Smooth muscle cell (in vitro differentiated cells): Measurements from ENCODE around the gene HECW1. TPM values are rescaled to one million over a fixed set of nuclear protein-coding genes. Genes with fewer than 3 reads are reported as not detected.

Experiments
- DNase-seq: peaks from one replicate; lab custom pipeline; 2025; ENCODE audit not compliant: unreplicated experiment; lab: John Stamatoyannopoulos, UW
- H2AFZ ChIP-seq: fragments of 200-600 bp; sonication (generic); 2 replicates; pipeline ENCODE4 v1.6.0; 2016; ENCODE audit warnings: antibody characterized with exemption, low read depth, mild to moderate bottlenecking
- H3F3A ChIP-seq: fragments of 200-600 bp; sonication (generic); 2 replicates; pipeline ENCODE4 v1.6.0; 2017; ENCODE audit warnings: antibody characterized with exemption, low read depth
- H3K27ac ChIP-seq: fragments of 200-600 bp; sonication (generic); 2 replicates; pipeline ENCODE4 v1.5.1; 2016; ENCODE audit warnings: low read depth, mild to moderate bottlenecking
- H3K27me3 ChIP-seq: fragments of 200-600 bp; sonication (generic); 2 replicates; pipeline ENCODE4 v1.6.1; 2016; ENCODE audit warnings: low read depth, mild to moderate bottlenecking
- H3K36me3 ChIP-seq: fragments of 200-600 bp; sonication (generic); 2 replicates; pipeline ENCODE4 v1.5.1; 2016; ENCODE audit warnings: low read depth
- H3K4me1 ChIP-seq: fragments of 200-600 bp; sonication (generic); 2 replicates; pipeline ENCODE4 v1.5.1; 2016; ENCODE audit warnings: low read depth
- H3K4me2 ChIP-seq: fragments of 200-600 bp; sonication (generic); 2 replicates; pipeline ENCODE4 v1.6.0; 2016; ENCODE audit warnings: mild to moderate bottlenecking
- H3K4me3 ChIP-seq: fragments of 200-600 bp; sonication (generic); 2 replicates; pipeline ENCODE4 v1.5.1; 2016; ENCODE audit warnings: mild to moderate bottlenecking
- H3K79me2 ChIP-seq: fragments of 200-600 bp; sonication (generic); 2 replicates; pipeline ENCODE4 v1.6.0; 2016; ENCODE audit warnings: low read depth, mild to moderate bottlenecking
- H3K9ac ChIP-seq: fragments of 200-600 bp; sonication (generic); 2 replicates; pipeline ENCODE4 v1.6.0; 2016; ENCODE audit warnings: low read depth
- H3K9me3 ChIP-seq: fragments of 200-600 bp; sonication (generic); replicated peaks from 2 replicates; pipeline ENCODE4 v1.5.1; 2016; ENCODE audit warnings: low read depth
- H4K20me1 ChIP-seq: fragments of 200-600 bp; sonication (generic); 2 replicates; pipeline ENCODE4 v1.6.0; 2016; ENCODE audit warnings: low read depth
- WGBS: methylation state at CpG from one replicate; pipeline ENCODE4 v1.1.7; 2016; ENCODE audit warnings: low lambda C conversion rate; 5-methylcytosine and 5-hydroxymethylcytosine counted together
- polyA plus RNA-seq: library from polyadenylated mRNA; unstranded; fragments of >200 nt; fragmentation: Nextera tagmentation; extraction: Ambion mirVana; gene quantifications from 2 replicates; pipeline ENCODE4 v1.2.1, GENCODE V29; 2016
- total RNA-seq: library from RNA; depleted of rRNA; stranded (reverse); fragments of >200 nt; gene quantifications from 2 replicates; pipeline ENCODE4 v1.2.3, GENCODE V29; 2014
- TF ChIP-seq, protein P1 (sequence below): fragments of 200-600 bp; sonication (generic); IDR thresholded peaks from 2 replicates; pipeline ENCODE4 v1.5.1; 2017; ENCODE audit warnings: borderline replicate concordance, mild to moderate bottlenecking, antibody characterized with exemption; ENCODE audit not compliant: insufficient read depth, poor library complexity, severe bottlenecking

Gene HECW1
- total and polyA plus RNA-seq, 2 experiments from 2014 or later, result 0.09 to 0.49 TPM

- 91% methylated on average over 2 of the region's 2 CpGs for WGBS
- Histone ChIP-seq H3K4me3 (no peak overlapping the region), H3K4me1 (no peaks in the 10 kb centered on the region), H2AFZ (no peak overlapping the region), H3K9me3 (no peaks in the 10 kb centered on the region), H3K9ac (no peak overlapping the region), H3K36me3 (no peaks in the 10 kb centered on the region), H4K20me1 (no peaks in the 10 kb centered on the region), H3K27ac (no peak overlapping the region), H3F3A (no peaks in the 10 kb centered on the region), H3K4me2 (no peak overlapping the region), H3K27me3 (no peaks in the 10 kb centered on the region), H3K79me2 (no peaks in the 10 kb centered on the region)
- TF ChIP-seq, protein P1, sequence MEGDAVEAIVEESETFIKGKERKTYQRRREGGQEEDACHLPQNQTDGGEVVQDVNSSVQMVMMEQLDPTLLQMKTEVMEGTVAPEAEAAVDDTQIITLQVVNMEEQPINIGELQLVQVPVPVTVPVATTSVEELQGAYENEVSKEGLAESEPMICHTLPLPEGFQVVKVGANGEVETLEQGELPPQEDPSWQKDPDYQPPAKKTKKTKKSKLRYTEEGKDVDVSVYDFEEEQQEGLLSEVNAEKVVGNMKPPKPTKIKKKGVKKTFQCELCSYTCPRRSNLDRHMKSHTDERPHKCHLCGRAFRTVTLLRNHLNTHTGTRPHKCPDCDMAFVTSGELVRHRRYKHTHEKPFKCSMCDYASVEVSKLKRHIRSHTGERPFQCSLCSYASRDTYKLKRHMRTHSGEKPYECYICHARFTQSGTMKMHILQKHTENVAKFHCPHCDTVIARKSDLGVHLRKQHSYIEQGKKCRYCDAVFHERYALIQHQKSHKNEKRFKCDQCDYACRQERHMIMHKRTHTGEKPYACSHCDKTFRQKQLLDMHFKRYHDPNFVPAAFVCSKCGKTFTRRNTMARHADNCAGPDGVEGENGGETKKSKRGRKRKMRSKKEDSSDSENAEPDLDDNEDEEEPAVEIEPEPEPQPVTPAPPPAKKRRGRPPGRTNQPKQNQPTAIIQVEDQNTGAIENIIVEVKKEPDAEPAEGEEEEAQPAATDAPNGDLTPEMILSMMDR, result no peak
- DNase-seq, result no peak
Measured at GRCh38 chr7:43476896-43477295, 364.4 kb downstream of the HECW1 start.

DNA sequence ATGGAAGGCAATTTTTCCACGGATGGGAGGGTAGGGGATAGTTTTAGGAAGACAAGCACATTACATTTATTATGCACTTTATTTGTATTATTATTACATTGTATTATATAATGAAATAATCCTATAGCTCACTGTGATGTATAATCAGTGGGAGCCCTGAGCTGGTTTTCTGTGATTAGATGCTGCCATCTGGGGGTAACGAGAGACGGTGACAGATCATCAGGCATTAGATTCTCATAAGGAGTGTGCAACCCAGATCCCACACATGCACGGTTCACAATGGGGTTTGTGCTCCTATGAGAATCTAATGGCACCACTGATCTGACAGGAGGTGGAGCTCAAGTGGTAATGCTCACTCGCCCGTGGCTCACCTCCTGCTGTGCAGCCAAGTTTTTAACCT, 366.6 kb downstream of the HECW1 start:
- Histone ChIP-seq H2AFZ (no peak overlapping the region), H3K27me3 (no peaks in the 10 kb centered on the region)
- 93% methylated on average over 6 of the region's 6 CpGs for WGBS

GRCh38 chr7:43479543-43479942, 367.1 kb downstream of the HECW1 start:
- 99% methylated on average over 14 of the region's 14 CpGs for WGBS
- H3K9ac ChIP-seq, result no peak overlapping the region

More for the DNA sequence above, 366.6 kb downstream of the HECW1 start:
- Histone ChIP-seq H3F3A (no peaks in the 10 kb centered on the region), H3K4me3 (no peak overlapping the region), H3K36me3 (no peaks in the 10 kb centered on the region), H3K79me2 (no peaks in the 10 kb centered on the region), H3K27ac (no peak overlapping the region), H4K20me1 (no peaks in the 10 kb centered on the region), H3K9ac (no peak overlapping the region), H3K4me1 (no peaks in the 10 kb centered on the region), H3K4me2 (no peak overlapping the region), H3K9me3 (no peaks in the 10 kb centered on the region)
- TF ChIP-seq, protein P1, result no peak
- no peak for DNase-seq

DNA sequence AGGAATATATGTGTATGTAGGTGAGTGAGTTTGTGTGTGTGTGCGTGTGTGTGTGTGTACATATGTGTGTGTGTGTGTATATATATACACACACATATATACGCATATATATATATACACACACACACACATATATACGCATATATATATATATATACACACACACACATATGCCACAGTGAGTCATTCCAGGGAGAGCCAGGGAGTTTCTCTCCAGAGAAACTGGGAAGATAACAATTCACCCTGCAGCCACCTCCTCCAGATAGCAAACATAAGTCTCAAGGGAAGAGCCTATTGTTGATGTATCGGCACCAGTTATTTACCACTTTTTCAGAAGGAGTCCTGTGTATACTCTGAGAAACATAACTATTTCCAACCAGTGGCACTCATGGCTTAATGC, 368.1 kb downstream of the HECW1 start:
- Histone ChIP-seq H3K36me3 (no peaks in the 10 kb centered on the region), H3K27me3 (no peaks in the 10 kb centered on the region), H3K27ac (no peak overlapping the region), H3K4me1 (no peaks in the 10 kb centered on the region), H3K9ac (no peak overlapping the region), H3K4me2 (no peak overlapping the region), H3F3A (no peaks in the 10 kb centered on the region), H3K79me2 (no peaks in the 10 kb centered on the region), H2AFZ (no peak overlapping the region), H3K4me3 (no peak overlapping the region), H4K20me1 (no peaks in the 10 kb centered on the region), H3K9me3 (no peaks in the 10 kb centered on the region)
- TF ChIP-seq, protein P1, result no peak
- no peak for DNase-seq
- 68% methylated on average over 4 of the region's 4 CpGs for WGBS

More at GRCh38 chr7:43479543-43479942, 367.1 kb downstream of the HECW1 start:
- H3K9me3 ChIP-seq, result no peaks in the 10 kb centered on the region
- no peak overlapping the region for H3K4me2 ChIP-seq
- H4K20me1 ChIP-seq, result no peaks in the 10 kb centered on the region
- no peak overlapping the region for H2AFZ ChIP-seq
- no peak for DNase-seq
- H3K27ac ChIP-seq, result no peak overlapping the region
- H3K79me2 ChIP-seq, result no peaks in the 10 kb centered on the region
- H3K4me1 ChIP-seq, result no peaks in the 10 kb centered on the region
- no peaks in the 10 kb centered on the region for H3F3A ChIP-seq
- no peaks in the 10 kb centered on the region for H3K27me3 ChIP-seq
- TF ChIP-seq, protein P1, result no peak
- no peak overlapping the region for H3K4me3 ChIP-seq
- H3K36me3 ChIP-seq, result no peaks in the 10 kb centered on the region
